ENCODE results near the gene SLC48A1.

The SLC48A1 gene

DNA sequence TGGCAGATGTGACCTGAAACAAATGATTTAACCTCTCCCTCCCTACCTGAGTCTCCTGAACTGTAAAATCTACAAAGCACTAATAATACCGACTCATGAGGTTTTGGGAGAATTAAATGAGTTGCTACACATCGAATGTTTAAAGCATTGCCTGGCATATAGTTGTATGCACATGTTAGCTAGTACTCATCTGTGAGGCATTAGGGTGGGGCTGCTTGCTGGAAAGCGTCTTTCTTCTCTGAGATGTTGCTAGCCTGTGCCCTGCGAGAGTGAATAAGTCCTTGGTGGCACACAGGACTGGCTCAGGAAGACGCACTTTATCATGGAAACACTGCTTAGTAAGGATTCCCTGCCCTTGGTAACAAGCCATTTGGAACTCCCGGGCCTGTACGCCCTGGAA, 20.5 kb upstream of the SLC48A1 start:
- Histone ChIP-seq H3K4me3 (ENCODE audit: low read depth, low read length) (no peak overlapping the region), H3K27ac (no peak overlapping the region), H3K36me3 (replicated peaks) (no peaks in the 10 kb centered on the region), H3K27me3 (replicated peaks) (no peaks in the 10 kb centered on the region)
- DNase-seq, result no peak
- in situ Hi-C loops (cut with HindIII; ENCODE audit: low pct_ligation_motif_present, low sequenced_read_pairs), result no loop called here
- TF ChIP-seq, protein P1, sequence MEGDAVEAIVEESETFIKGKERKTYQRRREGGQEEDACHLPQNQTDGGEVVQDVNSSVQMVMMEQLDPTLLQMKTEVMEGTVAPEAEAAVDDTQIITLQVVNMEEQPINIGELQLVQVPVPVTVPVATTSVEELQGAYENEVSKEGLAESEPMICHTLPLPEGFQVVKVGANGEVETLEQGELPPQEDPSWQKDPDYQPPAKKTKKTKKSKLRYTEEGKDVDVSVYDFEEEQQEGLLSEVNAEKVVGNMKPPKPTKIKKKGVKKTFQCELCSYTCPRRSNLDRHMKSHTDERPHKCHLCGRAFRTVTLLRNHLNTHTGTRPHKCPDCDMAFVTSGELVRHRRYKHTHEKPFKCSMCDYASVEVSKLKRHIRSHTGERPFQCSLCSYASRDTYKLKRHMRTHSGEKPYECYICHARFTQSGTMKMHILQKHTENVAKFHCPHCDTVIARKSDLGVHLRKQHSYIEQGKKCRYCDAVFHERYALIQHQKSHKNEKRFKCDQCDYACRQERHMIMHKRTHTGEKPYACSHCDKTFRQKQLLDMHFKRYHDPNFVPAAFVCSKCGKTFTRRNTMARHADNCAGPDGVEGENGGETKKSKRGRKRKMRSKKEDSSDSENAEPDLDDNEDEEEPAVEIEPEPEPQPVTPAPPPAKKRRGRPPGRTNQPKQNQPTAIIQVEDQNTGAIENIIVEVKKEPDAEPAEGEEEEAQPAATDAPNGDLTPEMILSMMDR (IDR thresholded peaks at IDR 0.05; ENCODE audit: low read depth, low read length, missing control alignments), result no peak

DNA sequence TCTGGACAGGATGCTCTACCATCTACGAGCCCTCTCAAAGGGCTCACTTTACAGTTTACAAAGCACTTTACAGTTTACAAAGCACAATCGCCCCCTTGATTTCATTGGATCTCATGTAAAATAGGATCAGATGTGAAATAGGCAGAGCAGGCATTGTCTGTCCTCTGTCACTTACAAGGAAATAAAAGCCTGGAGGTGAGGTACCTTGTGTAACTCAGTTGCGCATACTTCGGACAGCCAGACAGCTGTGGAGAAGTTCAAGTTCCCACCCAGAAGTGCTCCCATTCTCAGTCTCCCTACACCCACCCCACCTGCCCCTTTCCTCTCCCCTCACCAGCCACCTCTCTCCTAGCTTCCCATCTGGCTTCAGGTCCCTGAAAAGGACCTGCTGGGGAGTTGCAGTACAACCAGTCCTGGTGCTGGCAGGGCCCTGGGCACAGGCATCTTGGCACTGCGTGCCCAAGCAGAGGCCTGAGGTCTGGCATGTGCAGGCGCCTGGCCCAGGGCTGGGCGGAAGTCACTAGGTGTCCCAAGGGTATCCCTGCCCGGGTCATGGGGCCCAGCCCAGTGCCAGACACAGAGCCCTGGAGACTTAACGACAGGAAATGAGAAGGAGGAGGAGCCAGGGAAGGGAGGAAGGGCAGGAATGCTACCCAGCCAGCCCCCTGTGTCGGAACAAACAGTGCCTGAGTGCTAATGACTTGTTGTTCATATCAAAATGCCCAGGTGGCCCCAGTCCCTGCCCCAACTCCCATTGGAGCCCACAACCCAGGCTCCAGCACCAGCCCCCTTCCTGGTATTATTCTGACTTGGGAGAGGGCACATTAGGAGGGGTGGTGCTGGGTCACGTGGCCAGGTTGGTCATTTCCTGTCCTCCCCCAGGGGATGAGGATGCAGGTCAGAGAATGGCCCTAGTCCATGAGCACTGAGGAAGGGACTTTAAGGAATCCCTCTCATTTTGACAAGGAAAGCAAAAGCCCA, 19.7 kb upstream of the SLC48A1 start:
- in situ Hi-C loops (cut with HindIII; ENCODE audit: low pct_ligation_motif_present, low sequenced_read_pairs), result no loop called here
- Histone ChIP-seq H3K27ac (no peak overlapping the region), H3K27me3 (replicated peaks) (no peaks in the 10 kb centered on the region), H3K36me3 (replicated peaks) (no peaks in the 10 kb centered on the region), H3K4me3 (ENCODE audit: low read depth, low read length) (no peak overlapping the region)
- no peak for DNase-seq
- TF ChIP-seq, protein P1 (IDR thresholded peaks at IDR 0.05; ENCODE audit: low read depth, low read length, missing control alignments), result no peak

DNA sequence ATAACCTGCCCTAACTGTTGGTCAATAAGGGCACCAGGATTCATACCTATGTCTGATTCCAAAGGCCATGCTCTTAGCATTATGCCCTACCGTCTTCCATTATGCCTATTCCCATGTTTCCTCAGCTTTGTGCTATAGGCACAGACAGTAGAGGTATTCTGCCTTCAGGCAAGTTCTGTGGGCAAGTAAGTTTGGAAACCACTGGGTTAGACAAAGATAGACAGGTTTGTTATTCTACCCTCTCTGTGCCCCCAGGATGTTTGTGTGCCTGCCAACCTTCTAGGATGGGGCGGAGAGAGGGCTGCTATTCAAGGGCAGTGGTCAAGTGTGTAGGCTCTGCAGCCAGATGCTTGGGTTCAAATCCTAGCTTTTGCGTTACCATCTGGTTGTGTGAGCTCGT, 18.9 kb upstream of the SLC48A1 start:
- H3K36me3 ChIP-seq (replicated peaks), result no peaks in the 10 kb centered on the region
- no peak for DNase-seq
- in situ Hi-C loops (cut with HindIII; ENCODE audit: low pct_ligation_motif_present, low sequenced_read_pairs), result no loop called here
- H3K27me3 ChIP-seq (replicated peaks), result no peaks in the 10 kb centered on the region
- H3K4me3 ChIP-seq (ENCODE audit: low read depth, low read length), result no peak overlapping the region
- H3K27ac ChIP-seq, result no peak overlapping the region
- TF ChIP-seq, protein P1 (IDR thresholded peaks at IDR 0.05; ENCODE audit: low read depth, low read length, missing control alignments), result no peak

DNA sequence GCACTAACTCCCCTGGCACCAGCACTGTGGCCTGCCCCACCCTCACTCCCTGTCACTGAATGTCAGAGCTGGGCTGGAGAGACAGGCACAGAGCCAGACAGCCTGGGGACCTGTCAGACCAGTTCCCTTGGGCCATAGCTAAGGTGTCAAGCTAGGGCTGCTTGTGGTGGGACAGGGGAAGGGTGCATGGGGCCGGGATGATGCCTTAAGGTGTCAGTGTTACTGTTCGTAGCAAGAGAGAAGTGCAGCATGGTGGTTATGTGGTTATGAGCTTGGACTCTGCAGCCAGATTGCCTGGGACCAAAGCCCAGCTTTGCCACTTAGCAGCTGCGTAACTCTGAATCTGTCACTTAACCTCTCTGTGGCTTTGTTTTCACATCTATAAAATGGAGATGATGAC, 18.2 kb upstream of the SLC48A1 start:
- DNase-seq, result no peak
- Histone ChIP-seq H3K27ac (no peak overlapping the region), H3K27me3 (replicated peaks) (no peaks in the 10 kb centered on the region), H3K4me3 (ENCODE audit: low read depth, low read length) (no peak overlapping the region), H3K36me3 (replicated peaks) (no peaks in the 10 kb centered on the region)
- TF ChIP-seq, protein P1 (IDR thresholded peaks at IDR 0.05; ENCODE audit: low read depth, low read length, missing control alignments), result no peak
- in situ Hi-C loops (cut with HindIII; ENCODE audit: low pct_ligation_motif_present, low sequenced_read_pairs), result no loop called here

DNA sequence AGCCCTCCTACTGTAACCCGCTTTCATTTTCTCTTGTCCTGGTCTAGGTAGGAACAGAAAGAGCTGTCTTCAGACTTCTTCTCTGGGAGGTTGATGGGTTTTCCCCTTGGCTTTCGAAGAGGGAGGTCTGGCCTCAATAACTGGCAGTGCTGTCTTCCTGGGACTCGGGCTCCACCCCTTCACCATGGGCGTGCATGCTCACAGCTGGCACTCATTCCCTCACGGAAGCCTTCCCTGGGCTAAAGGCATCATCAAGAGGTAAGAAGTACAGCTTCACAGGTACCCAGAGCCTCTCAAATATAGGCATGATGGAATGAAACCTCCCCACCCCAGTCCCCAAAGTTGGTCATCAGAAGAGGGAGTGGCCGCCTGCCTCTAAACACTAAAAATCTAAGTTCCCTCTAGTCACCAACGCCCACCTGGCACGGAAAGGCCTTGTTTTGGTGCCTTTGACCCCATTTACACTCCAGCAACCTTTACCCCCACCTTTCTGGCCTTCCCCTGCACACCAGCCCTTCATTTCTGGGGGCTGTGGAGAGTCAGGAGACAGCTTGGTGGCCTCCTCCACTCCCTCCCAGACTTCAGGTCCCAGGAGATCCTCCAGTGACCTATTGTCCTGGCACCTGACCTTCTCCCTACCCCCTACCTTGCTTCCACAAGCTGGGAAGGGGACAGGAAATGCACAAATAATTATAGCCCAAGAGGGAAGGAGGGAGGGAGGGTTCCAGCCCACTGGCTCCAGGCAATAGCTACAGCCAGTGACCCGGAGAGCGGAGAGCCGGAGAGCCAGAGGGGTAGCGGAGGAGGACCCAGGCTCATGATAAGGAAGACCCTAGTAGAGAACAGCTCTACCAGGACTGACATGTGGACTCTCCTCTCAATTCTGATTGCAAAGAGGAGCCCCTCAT, 17.1 kb upstream of the SLC48A1 start:
- TF ChIP-seq, protein P1 (IDR thresholded peaks at IDR 0.05; ENCODE audit: low read depth, low read length, missing control alignments), result no peak
- no peak overlapping the region for H3K27ac ChIP-seq
- no peak for DNase-seq

More for the DNA sequence above, 17.1 kb upstream of the SLC48A1 start:
- H3K36me3 ChIP-seq (replicated peaks), result no peaks in the 10 kb centered on the region
- H3K4me3 ChIP-seq (ENCODE audit: low read depth, low read length), result no peak overlapping the region
- no peaks in the 10 kb centered on the region for H3K27me3 ChIP-seq (replicated peaks)
- in situ Hi-C loops (cut with HindIII; ENCODE audit: low pct_ligation_motif_present, low sequenced_read_pairs), result no loop called here

Data from brain microvascular endothelial cell (primary cell).